HG03103 (cell line): Measurements from ENCODE around the gene HECTD1.
"Not testable (repeated sequence)": the region's sequence is repeated elsewhere in the genome, so short reads cannot be mapped to it uniquely, and the experiment has no call there.

Source experiments
- ATAC-seq: cut with Tn5 transposase; IDR thresholded peaks from one replicate; pipeline ENCODE4 v1.9.1; 2021; ENCODE audit warnings: low read depth; ENCODE audit not compliant: unreplicated experiment

The HECTD1 gene

DNA sequence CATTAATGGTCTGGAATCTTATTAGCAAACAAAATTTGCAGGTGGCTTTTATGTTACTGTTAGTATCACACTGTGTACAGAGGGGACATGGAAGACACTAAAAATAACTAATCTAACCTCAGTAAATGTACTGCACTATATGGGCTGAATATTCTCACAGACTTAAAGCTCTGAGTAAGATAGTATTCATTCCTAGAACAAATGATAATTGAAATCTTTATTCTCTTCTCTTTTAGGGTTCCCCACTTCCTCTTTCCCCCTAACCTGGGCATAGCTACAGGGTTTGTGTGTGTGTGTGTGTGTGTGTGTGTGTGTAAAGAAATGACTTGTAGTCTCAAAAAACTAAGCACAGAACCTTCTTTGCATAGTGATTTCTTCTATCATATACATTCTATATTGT is 21.4 kb upstream of the HECTD1 start:
- ATAC-seq: no peak

- ATAC-seq: no peak
Measured at GRCh38 chr14:31228533-31228932, 20.9 kb upstream of the HECTD1 start.

- ATAC-seq: no peak
Measured at GRCh38 chr14:31224808-31225207, 17.2 kb upstream of the HECTD1 start.

DNA sequence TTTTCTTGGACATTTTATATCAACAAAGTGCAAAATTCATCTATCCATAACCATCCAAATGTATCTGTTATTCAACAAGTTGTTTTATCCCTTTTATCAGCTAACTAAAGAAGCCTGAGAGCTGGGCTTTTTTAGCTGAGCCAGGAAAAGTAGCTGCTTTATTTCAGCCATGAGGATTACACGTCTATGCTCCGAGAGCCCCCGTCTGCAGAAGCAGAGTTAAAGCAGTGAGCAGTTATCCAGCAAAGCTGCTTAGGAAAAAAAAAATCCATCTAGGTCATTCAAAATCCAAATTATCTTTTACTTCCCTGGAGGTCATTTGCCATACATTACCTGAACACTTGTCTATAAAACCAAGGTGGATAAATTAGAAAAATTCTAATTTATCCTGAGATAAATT is 15.7 kb upstream of the HECTD1 start:
- ATAC-seq: no peak

GRCh38 chr14:31222834-31223233 is 15.2 kb upstream of the HECTD1 start:
- ATAC-seq: no peak

- no peak for ATAC-seq
Measured at GRCh38 chr14:31221266-31221665, 13.7 kb upstream of the HECTD1 start.

GRCh38 chr14:31219169-31219568 is 11.6 kb upstream of the HECTD1 start:
- no peak for ATAC-seq

DNA sequence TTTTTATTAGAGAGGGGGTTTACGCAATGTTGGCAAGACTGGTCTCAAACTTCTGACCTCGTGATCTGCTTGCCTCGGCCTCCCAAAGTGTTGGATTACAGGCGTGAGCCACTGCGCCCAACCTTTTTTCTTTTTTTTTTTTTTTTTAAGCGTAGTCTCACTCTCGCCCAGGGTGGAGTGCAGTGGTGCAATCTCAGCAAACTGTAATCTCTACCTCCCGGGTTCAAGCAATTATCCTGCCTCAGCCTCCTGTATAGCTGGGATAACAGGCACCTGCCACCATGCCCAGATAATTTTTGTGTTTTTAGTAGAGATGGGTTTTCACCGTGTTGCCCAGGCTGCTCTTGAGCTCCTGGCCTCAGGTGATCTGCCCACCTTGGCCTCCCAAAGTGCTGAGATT is 8.8 kb upstream of the HECTD1 start:
- no peak for ATAC-seq

DNA sequence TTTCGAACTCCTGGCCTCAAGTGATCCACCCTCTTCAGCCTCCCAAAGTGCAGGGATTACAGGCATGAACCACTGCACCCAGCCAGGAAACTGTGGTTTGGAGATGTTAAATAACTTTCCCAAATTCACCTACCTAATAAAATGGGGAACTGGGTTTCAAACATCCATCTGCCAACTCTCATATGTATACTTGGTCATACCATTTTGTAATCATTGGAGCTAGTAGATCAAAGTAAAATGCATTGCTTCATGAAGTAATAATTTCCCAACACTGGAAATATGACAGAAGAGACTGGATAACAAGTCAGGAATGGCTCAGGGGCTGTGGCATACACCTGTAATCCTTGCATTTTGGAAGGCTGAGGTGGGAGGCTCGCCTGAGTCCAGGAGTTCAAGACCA is 5.3 kb upstream of the HECTD1 start:
- no peak for ATAC-seq

DNA sequence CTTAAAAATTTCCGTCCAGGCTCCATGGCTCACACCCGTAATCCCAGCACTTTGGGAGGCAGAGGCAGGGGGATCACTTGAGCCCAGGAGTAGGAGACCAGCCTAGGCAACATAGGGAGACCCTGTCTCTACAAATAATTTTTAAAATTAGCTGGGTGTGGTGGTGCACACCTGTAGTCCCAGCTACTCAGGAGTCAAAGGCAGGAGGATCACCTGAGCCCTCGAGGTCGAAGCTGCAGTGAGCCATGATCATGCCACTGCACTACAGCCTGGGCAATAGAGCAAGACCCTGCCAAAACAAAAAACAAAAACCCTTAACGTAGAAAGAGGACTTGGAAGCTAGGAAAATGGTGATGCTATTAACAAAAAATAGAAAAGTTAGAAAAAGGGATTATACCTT is 2.0 kb upstream of the HECTD1 start:
- no peak for ATAC-seq

- no peak for ATAC-seq
Measured at GRCh38 chr14:31208546-31209424, 1.2 kb upstream of the HECTD1 start.

DNA sequence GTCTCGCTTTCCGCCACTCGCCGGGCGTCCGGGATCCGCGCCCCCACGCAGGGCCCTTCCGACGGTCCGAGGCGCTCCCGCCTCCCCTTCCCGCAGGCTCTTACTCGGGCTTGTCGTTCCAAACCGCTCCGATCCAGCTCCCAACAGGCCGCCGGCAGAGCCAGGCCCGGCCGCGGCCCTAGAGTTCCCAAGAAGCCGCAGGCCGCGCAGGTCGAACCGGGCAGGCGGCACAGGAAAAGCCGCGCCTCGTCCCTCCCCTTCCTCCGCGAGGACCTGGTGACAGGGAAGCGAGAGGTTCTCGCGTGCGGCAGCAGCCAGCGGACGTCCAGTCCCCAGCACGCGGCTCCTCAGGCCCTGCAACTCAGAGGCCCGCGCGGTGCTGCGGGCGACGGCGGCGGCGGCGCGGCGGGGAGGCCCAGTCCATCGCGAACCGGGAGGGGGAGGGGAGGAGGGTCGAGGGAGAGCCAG is 272 bp downstream of the HECTD1 start:
- peak; percentile 9 for ATAC-seq

DNA sequence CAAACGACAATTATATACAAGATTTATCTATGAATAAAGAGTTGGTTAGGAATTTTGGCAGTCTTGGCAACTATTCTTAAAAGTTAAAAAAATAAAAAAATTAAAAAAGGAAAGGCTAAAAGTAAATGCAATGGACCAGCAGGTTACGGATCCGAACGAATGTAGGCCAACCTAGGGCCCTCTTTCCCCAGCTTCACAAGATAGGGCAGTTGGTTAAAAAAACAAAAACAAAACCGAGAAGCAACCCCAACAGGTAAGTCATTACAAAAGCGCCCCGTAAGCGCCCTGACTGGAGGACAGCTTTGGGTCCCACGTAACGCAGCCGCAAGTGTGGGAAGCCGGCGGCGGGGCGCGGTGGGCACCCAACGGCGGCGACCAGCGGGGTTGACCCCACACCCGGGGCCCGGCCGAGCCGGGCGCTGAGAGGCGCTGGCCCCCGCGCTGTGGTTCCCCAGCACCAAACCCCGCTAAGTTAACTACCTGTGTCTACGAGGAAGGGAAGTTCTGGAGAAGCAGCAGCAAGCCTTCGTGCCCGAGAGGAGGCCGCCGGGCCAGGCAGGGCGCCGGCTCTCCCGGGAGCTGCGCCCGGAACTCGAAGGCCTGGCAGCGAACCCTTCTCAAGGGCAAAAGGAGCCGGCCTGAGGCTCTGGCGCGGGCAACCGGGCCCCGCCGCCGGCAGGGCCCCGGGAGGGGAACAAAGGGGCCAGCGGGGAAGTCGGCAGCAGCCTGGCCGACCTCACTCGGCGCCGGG is 882 bp downstream of the HECTD1 start:
- ATAC-seq: peak; percentile 7

DNA sequence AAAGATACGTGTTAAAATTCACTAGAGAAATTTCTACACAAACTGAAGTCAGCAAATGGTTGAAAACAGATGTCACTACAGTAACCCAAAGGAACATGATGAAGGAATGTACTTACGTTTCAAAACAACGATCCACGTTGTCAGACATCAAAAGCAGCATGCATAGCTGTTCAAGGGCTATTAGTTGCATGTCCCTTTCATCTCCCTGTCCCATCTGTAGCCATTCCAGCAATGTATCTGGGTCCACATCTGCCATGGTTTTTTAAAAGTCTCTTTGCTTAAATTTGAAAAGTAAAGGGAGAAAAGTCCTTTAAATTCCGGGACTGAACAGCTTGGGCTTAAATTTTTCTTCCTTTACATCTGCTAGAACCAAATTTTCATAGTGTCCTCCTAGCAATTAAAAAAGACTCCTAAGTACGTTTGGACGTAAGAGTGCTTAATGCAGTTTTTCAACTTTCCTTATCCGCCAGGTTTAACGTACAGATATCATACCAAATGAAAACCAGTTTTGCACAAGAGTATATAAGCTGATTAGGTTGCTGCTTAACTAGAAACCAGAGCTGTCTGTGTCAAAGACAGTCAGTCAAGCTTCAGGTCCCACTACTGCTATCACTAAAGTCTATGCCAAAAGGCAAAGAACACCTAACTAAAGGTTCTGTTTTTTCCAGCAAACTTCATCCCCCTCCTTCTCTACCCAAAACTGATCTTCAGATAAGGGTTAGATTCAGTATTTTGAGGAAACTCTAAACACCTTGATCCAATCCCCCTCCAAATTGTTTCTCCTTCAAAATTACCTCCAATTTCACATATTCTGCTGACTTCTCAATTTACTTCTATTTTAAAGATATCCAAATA is 1.7 kb downstream of the HECTD1 start:
- no peak for ATAC-seq

- ATAC-seq: no peak
Measured at GRCh38 chr14:31204593-31205534, 2.7 kb downstream of the HECTD1 start.

DNA sequence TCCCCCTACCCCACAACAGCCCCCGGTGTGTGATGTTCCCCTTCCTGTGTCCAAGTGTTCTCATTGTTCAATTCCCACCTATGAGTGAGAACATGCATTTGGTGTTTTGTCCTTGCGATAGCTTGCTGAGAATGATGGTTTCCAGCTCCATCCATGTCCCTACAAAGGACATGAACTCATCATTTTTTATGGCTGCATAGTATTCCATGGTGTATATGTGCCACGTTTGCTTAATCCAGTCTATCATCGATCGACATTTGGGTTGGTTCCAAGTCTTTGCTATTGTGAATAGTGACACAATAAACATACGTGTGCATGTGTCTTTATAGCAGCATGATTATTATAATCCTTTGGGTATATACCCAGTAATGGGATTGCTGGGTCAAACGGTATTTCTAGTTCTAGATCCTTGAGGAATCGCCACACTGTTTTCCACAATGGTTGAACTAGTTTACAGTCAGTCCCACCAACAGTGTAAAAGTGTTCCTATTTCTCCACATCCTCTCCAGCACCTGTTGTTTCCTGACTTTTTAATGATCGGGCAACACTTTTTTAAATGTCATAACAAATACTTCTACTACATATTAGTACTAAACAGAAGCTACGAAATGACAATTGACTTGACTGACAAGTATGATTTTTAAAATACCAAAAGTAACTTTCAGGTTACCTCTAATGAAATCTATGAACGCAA is 3.5 kb downstream of the HECTD1 start:
- not testable (repeated sequence) for ATAC-seq

GRCh38 chr14:31203414-31203742 is 4.2 kb downstream of the HECTD1 start:
- no peak for ATAC-seq

DNA sequence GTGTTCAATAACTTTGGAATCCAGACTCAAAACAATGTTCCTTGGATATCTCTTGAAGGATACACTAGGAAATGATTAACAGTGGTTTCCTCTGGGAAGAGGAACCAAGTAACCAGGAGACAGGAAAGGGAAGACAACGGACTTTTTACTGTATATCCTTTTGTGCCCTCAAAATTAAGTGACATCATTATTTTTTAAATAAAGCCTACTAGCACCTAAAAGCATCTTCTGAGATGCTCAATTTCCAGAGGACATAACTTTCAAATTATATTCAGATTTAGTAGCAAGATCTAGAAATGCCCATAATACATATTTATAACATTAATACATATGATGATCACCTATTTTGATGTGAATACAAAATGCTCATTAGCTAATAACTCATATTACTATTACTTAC is 6.5 kb downstream of the HECTD1 start:
- ATAC-seq: no peak

- ATAC-seq: no peak
Measured at GRCh38 chr14:31200702-31200990, 6.9 kb downstream of the HECTD1 start.

DNA sequence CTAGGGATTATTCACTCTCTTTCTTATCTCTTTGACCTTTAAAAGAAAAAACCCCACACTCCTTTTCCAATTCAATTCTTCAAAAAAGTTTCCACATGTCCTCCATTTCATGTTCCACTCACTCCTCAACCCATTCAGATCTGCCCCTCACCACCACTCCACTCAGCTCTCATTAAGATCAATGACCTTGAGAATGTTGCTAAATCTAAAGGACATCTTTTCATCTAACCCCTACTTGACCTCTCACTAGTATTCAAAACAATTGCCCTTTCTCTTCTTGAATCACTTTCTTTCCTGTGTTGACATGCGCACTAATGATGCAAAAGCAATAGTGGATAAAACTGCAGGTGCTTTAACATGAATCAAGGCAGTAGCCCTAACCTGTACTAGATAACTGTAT is 9.9 kb downstream of the HECTD1 start:
- ATAC-seq: no peak
